ENCODE measurements around the gene SLC2A9.

GRCh38 chr4:9916937-9917336 is 104.4 kb downstream of the SLC2A9 start:
- TF ChIP-seq CTCF (IDR thresholded peaks at IDR 0.05) = no peak
- TF ChIP-seq POLR2A (IDR thresholded peaks at IDR 0.05) = no peak
- no peak for TF ChIP-seq POLR2AphosphoS5 (IDR thresholded peaks at IDR 0.05)
- TF ChIP-seq EP300 (IDR thresholded peaks at IDR 0.05) = no peak
